Heart right ventricle (tissue), 16 donors: ENCODE data around the gene SETD1B. TPM values are rescaled to one million over a fixed set of nuclear protein-coding genes. Genes with fewer than 3 reads are reported as not detected.
A peak's percentile ranks its signal among the peaks of the same experiment; 100 is the strongest.

Source experiments
- ATAC-seq, 8 donors: fragments of 200-7000 bp; cut with Tn5 transposase; one replicate each; pipeline ENCODE4 v1.9.1; 2020; ENCODE audit warnings: mild to moderate bottlenecking in 8 of 8, moderate library complexity in 8 of 8, moderate number of reproducible peaks in 1 of 8
- DNase-seq, 2 donors: peaks; one replicate each; pipeline ENCODE4 v3.0.0-alpha.2; 2020
- H3K27ac ChIP-seq, 10 donors: fragments of 200-600 bp; sonication (generic) in 2 of 10; one replicate each; pipeline versions ENCODE4 v1.5.0 to v1.8.0; 2020 to 2022; ENCODE audit warnings: mild to moderate bottlenecking in 3 of 10
- H3K27me3 ChIP-seq, 7 donors: fragments of 200-600 bp; one replicate each; pipeline ENCODE4 v1.8.0; 2021 to 2022; ENCODE audit warnings: mild to moderate bottlenecking in 2 of 7
- H3K36me3 ChIP-seq, 9 donors: fragments of 200-600 bp; sonication (generic) in 1 of 9; one replicate each; pipeline versions ENCODE4 v1.5.0 to v1.8.0; 2020 to 2022; ENCODE audit warnings: mild to moderate bottlenecking in 2 of 9
- H3K4me1 ChIP-seq, 9 donors: fragments of 200-600 bp; sonication (generic) in 1 of 9; one replicate each; pipeline versions ENCODE4 v1.5.0 to v1.8.0; 2020 to 2022; ENCODE audit warnings: mild to moderate bottlenecking in 4 of 9
- H3K4me3 ChIP-seq, 10 donors: fragments of 200-600 bp; sonication (generic) in 2 of 10; one replicate each; pipeline versions ENCODE4 v1.5.0 to v1.8.0; 2020 to 2022; ENCODE audit warnings: mild to moderate bottlenecking in 7 of 10, moderate library complexity in 2 of 10
- H3K9me3 ChIP-seq, 11 donors: fragments of 200-600 bp in 10 of 11; sonication (generic) in 2 of 11; one replicate each; pipeline versions ENCODE4 v1.5.0 to v1.8.0; 2013 to 2022; ENCODE audit warnings: mild to moderate bottlenecking in 2 of 11, control low read depth in 1 of 11, moderate library complexity in 1 of 11
- WGBS, 2 donors: extraction: QIAGEN DNeasy Blood & Tissue Kit; methylation state at CpG; one replicate each; pipeline ENCODE4 v1.1.7; 2013; ENCODE audit warnings: inconsistent platforms in 1 of 2; 5-methylcytosine and 5-hydroxymethylcytosine counted together
- intact Hi-C, 10 donors: fragments of 100-400 bp; cut with DNase I; formaldehyde crosslinking; loops; one replicate each; pipeline versions ENCODE4 v1.11.1 to v1.14.2; 2022
- polyA plus RNA-seq, 2 donors: library from polyadenylated mRNA; stranded (reverse); fragments of 200-250 nt; gene quantifications; one replicate each; pipeline ENCODE4 v1.2.3, GENCODE V29; 2013
- total RNA-seq, 10 donors: library from RNA; stranded (reverse); fragmentation: NEBNext Ultra II Directional in 3 of 10; extraction: Animal tissue kit (Norgen Biotek cat#: 25700) in 3 of 10; gene quantifications; one replicate each; pipeline versions ENCODE4 v1.2.1 to v1.2.4, GENCODE V29; 2021 to 2023
- TF ChIP-seq, protein P1 (sequence below), 9 donors: fragments of 200-600 bp; sonication (generic) in 2 of 9; IDR thresholded peaks; one replicate each; pipeline versions ENCODE4 v1.5.0 to v1.8.0; 2021 to 2022; ENCODE audit warnings: antibody characterized with exemption in 9 of 9, mild to moderate bottlenecking in 5 of 9, moderate library complexity in 1 of 9
- donor health status: Arrhythmogenic right ventricular cardiomyopathy.
- donor health status: ischemic (EF 13 %, LVEDD 7.1; RV severe dilation, severe dysfunction).
- donor health status: healthy with polysubstance abuse.
- donor health status: DM: no; HTN: yes; CAD: no.
- donor health status: DM: no; HTN: no; CAD: no.
- donor health status: ischemic (EF 25% LVEDD 6.9; RV normal size, moderate dysfunction).
- donor health status: ischemic (EF 25% LVEDD 5.7; RV mildly dilated, moderate dysfunction).
- donor health status: healthy.
- donor health status: DM: yes; HTN: yes; CAD: no.
- donor health status: Ischemic cardiomyopathy.
- donor health status: ischemic (EF 35%, LVEDD 5.7; RV mildly dilated, moderate dysfunction).
- donor health status: nonischemic (EF 11% LVEDD 7.7; RV severe dilation, severe dysfunction).
- donor health status: DM: yes; HTN: yes; CAD: no.
- donor health status: PGD.
- donor health status: ischemic (EF 29% LVEDD 5.4; RV normal size, mild dysfunction).
- donor health status: nonischemic (EF 23%, LVEDD 6.1; RV moderate dilation, normal function).

The SETD1B gene
- total and polyA plus RNA-seq, 12 donors, result 2.8 to 14.8 (median 11.2) TPM

DNA sequence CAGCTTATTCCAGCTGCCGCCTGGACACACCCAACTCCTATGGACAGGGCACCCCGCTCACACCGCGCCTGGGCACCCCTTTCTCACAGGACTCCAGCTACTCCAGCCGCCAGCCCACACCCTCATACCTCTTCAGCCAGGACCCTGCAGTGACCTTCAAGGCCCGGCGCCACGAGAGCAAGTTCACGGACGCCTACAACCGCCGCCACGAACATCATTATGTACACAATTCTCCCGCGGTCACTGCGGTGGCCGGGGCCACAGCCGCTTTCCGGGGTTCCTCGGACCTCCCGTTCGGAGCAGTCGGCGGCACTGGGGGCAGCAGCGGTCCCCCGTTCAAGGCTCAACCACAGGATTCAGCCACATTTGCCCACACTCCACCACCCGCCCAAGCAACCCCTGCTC, 5.9 kb downstream of the SETD1B start:
- Histone ChIP-seq H3K9me3 (no peaks in the 10 kb centered on the region), H3K4me3 (no peak overlapping the region), H3K27me3 (no peaks in the 10 kb centered on the region), H3K4me1 (peaks cover 27 to 73% (median 66%) of the 10 kb centered on the region in 9 donors), H3K36me3 (peaks cover 0 to 72% (median 19%) of the 10 kb centered on the region in 9 donors), H3K27ac (no peak overlapping the region)
- intact Hi-C loops, result loop anchor here in 5 of 10 donors (2.0 to 10.0 kb wide), 5 partner anchors 15 to 112 kb away; partner anchors contain the start of gene PSMD9 (in 1 of the 5)
- 93% methylated on average over 27 of the region's 27 CpGs for WGBS, 2 donors
- TF ChIP-seq, protein P1, sequence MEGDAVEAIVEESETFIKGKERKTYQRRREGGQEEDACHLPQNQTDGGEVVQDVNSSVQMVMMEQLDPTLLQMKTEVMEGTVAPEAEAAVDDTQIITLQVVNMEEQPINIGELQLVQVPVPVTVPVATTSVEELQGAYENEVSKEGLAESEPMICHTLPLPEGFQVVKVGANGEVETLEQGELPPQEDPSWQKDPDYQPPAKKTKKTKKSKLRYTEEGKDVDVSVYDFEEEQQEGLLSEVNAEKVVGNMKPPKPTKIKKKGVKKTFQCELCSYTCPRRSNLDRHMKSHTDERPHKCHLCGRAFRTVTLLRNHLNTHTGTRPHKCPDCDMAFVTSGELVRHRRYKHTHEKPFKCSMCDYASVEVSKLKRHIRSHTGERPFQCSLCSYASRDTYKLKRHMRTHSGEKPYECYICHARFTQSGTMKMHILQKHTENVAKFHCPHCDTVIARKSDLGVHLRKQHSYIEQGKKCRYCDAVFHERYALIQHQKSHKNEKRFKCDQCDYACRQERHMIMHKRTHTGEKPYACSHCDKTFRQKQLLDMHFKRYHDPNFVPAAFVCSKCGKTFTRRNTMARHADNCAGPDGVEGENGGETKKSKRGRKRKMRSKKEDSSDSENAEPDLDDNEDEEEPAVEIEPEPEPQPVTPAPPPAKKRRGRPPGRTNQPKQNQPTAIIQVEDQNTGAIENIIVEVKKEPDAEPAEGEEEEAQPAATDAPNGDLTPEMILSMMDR (IDR thresholded peaks at IDR 0.05), result no peak
- ATAC-seq, result no peak
- DNase-seq, result no peak

GRCh38 chr12:121810234-121810817, 6.5 kb downstream of the SETD1B start:
- DNase-seq, result no peak
- Histone ChIP-seq H3K27me3 (no peaks in the 10 kb centered on the region), H3K4me3 (peak overlapping the region in 1 of 10 donors; percentile 68), H3K27ac (peak overlapping the region in 2 of 10 donors; percentile 80 to 82), H3K9me3 (no peaks in the 10 kb centered on the region), H3K36me3 (peaks cover 5 to 78% (median 21%) of the 10 kb centered on the region in 9 donors), H3K4me1 (peaks cover 27 to 67% (median 60%) of the 10 kb centered on the region in 9 donors)
- TF ChIP-seq, protein P1 (IDR thresholded peaks at IDR 0.05), result no peak
- 60 to 73% methylated on average over 30 to 33 of the region's 33 CpGs for WGBS, 2 donors
- no peak for ATAC-seq
- intact Hi-C loops, result loop anchor here in 5 of 10 donors (2.0 to 10.0 kb wide), 5 partner anchors 16 to 113 kb away; partner anchors contain the start of gene PSMD9 (in 1 of the 5)

DNA sequence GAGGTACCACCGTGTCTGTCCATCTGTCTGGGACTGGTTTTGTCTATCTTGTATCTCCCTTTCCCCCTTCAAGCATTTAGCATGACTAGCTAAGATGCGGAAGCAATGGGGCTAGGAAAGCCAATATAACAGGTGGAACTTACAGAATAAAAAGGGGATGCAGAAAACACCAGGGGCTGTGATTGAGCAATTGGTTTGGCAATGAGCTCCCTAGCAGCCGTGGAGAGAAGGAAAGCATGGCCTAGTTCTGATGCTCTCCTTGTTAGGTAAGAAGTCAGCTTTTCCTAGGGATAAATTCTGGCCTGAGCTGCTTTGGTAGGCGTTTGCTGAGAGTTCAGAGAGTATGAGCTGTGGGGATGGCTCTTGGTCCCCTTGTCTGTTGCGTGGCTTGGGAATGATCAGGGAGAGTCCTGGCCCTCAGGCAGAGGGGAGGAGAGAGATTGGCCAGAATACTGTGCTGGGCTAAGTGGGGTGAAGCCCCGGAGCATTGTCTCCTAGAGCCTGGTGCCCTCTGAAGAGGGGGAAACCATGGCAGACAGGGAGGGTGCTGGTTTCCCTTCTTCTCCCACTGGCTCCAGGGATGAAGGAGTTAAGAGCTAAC, 7.1 kb downstream of the SETD1B start:
- H3K27me3 ChIP-seq, result no peaks in the 10 kb centered on the region
- DNase-seq (no peak), ATAC-seq (no peak)
- no peaks in the 10 kb centered on the region for H3K9me3 ChIP-seq
- H3K27ac ChIP-seq, result peak overlapping the region in 8 of 10 donors; percentile 38 to 82 (median 66)
- peak overlapping the region in 8 of 10 donors; percentile 48 to 68 (median 62) for H3K4me3 ChIP-seq
- intact Hi-C loops, result loop anchor here in 6 of 10 donors (1.0 to 10.0 kb wide), 6 partner anchors 16 to 114 kb away; partner anchors contain the start of gene PSMD9 (in 1 of the 6)
- TF ChIP-seq, protein P1 (IDR thresholded peaks at IDR 0.05), result no peak
- peaks cover 24 to 63% (median 55%) of the 10 kb centered on the region in 9 donors for H3K4me1 ChIP-seq
- 64 to 65% methylated on average over 6 of the region's 6 CpGs for WGBS, 2 donors
- peaks cover 5 to 84% (median 26%) of the 10 kb centered on the region in 9 donors for H3K36me3 ChIP-seq

DNA sequence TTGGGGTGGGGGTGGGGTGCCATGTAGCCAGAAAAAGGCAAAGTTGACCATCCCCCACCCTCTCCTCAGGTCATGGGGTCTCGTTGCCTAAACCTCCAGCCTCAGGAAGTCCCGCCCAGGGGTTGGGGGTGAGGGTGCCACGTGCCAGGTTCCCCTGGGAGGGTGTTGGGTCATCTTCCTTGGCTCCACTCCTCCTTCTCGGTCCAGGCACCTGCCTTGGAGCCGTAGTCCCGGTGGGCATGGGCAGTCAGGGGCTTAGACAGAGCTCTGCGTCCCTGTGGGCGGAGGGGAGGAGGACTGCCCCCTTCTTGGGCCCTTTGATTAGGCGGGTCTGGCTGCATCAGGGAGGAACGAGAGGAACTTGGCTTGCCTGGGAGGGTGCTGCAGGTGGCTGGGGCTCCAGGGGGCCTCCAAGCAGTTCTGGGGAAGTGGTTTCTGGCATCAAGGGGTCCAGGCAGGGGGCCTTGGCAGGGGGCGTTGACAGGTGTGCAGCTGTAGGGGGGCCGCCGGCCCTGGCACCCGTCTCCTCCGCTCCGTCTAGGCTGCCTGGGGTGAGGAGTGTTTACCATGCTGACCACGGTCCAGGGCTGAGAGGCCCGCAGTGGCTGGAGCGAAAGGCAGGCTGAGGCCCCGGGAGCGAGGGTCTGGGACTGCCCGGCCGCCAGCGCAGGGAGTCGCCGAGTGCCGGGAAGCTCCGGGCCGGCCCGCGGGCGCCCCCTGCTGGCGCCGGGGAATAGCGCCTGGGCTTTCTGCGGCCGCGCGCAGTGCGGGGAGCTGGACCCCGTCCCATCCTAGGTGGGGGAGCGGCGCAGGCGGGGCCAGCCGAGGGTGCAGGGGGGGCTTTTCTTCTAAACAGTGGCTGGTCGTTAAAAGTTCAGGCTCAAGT, 7.9 kb downstream of the SETD1B start:
- intact Hi-C loops, result loop anchor here in 9 of 10 donors (1.0 to 10.0 kb wide), 7 partner anchors 16 to 114 kb away; partner anchors contain the start of gene PSMD9 (in 1 of the 9)
- Histone ChIP-seq H3K27me3 (no peaks in the 10 kb centered on the region), H3K9me3 (no peaks in the 10 kb centered on the region), H3K4me3 (peak overlapping the region; percentile 31 to 68 (median 60)), H3K36me3 (peaks cover 5 to 87% (median 34%) of the 10 kb centered on the region in 9 donors), H3K27ac (peak overlapping the region in 9 of 10 donors; percentile 38 to 82 (median 63)), H3K4me1 (peaks cover 18 to 56% (median 48%) of the 10 kb centered on the region in 9 donors)
- DNase-seq, result peak; percentile 67 to 79
- peak; percentile 86 to 94 (median 90) for ATAC-seq
- TF ChIP-seq, protein P1 (IDR thresholded peaks at IDR 0.05), result peak in 8 of 9 donors; percentile 97 to 99 (median 99)
- WGBS, 2 donors, result 7% methylated on average over 46 of the region's 46 CpGs
